RWPE2 (cell line): ENCODE measurements around the gene HERPUD2.

Source experiments
- ATAC-seq: fragments of 200-7000 bp; cut with Tn5 transposase; 3 replicates; pipeline ENCODE4 v1.9.1; 2021; ENCODE audit warnings: low read depth
- DNase-seq: peaks from one replicate; pipeline ENCODE4 v3.0.0-alpha.2; 2020; ENCODE audit warnings: low spot score
- H3K27ac ChIP-seq: fragments of 450-650 bp; 2 replicates; pipeline ENCODE4 v1.5.1; 2017; ENCODE audit warnings: mild to moderate bottlenecking; ENCODE audit not compliant: poor library complexity, severe bottlenecking
- H3K27me3 ChIP-seq: fragments of 250-450 bp; sonication (Bioruptor Pico); 2 replicates; pipeline ENCODE4 v1.5.1; 2021; ENCODE audit warnings: mild to moderate bottlenecking, moderate library complexity; ENCODE audit not compliant: insufficient read depth, poor library complexity, severe bottlenecking
- H3K36me3 ChIP-seq: fragments of 250-450 bp; sonication (Bioruptor Pico); 2 replicates; pipeline ENCODE4 v1.5.1; 2020; ENCODE audit warnings: low read depth, mild to moderate bottlenecking, moderate library complexity
- H3K4me1 ChIP-seq: fragments of 250-450 bp; sonication (Bioruptor Pico); 2 replicates; pipeline ENCODE4 v1.5.1; 2021; ENCODE audit warnings: mild to moderate bottlenecking, moderate library complexity; ENCODE audit not compliant: insufficient read depth, poor library complexity, severe bottlenecking
- H3K4me3 ChIP-seq: fragments of 250-450 bp; sonication (Bioruptor Pico); 2 replicates; pipeline ENCODE4 v1.5.1; 2021; ENCODE audit warnings: mild to moderate bottlenecking, moderate library complexity; ENCODE audit not compliant: severe bottlenecking
- H3K9me3 ChIP-seq: fragments of 250-450 bp; sonication (Bioruptor Pico); 2 replicates; pipeline ENCODE4 v1.5.1; 2021; ENCODE audit warnings: mild to moderate bottlenecking, moderate library complexity; ENCODE audit not compliant: severe bottlenecking
- TF ChIP-seq, protein P1 (sequence below): fragments of 450-650 bp; IDR thresholded peaks from one replicate; pipeline ENCODE4 v1.5.1; 2017; ENCODE audit warnings: mild to moderate bottlenecking, moderate library complexity; ENCODE audit not compliant: poor library complexity, severe bottlenecking

The HERPUD2 gene

DNA sequence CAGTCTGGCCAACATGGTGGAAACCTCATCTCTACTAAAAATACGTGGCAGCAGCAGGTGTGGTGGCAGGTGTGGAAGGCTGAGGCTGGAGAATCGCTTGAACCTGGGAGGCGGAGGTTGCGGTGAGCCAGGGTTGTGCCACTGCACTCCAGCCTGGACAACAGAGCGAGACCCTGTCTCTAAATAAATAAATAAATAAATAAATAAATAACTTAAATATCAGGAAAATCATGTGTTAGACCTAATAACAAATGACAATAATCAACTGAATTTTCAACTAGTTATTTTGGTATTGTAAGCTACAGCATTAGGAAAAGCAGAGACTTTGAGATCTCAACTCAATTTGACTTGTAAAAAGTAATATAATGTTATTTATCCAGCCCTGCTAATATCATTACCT, 9.2 kb downstream of the HERPUD2 start:
- TF ChIP-seq, protein P1, sequence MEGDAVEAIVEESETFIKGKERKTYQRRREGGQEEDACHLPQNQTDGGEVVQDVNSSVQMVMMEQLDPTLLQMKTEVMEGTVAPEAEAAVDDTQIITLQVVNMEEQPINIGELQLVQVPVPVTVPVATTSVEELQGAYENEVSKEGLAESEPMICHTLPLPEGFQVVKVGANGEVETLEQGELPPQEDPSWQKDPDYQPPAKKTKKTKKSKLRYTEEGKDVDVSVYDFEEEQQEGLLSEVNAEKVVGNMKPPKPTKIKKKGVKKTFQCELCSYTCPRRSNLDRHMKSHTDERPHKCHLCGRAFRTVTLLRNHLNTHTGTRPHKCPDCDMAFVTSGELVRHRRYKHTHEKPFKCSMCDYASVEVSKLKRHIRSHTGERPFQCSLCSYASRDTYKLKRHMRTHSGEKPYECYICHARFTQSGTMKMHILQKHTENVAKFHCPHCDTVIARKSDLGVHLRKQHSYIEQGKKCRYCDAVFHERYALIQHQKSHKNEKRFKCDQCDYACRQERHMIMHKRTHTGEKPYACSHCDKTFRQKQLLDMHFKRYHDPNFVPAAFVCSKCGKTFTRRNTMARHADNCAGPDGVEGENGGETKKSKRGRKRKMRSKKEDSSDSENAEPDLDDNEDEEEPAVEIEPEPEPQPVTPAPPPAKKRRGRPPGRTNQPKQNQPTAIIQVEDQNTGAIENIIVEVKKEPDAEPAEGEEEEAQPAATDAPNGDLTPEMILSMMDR = no peak
- peaks cover 14% of the 10 kb centered on the region; the same call in 1 of the 2 replicates for H3K36me3 ChIP-seq
- ATAC-seq = no peak
- no peak overlapping the region for H3K27ac ChIP-seq
- H3K9me3 ChIP-seq = no peaks in the 10 kb centered on the region
- H3K4me1 ChIP-seq = no peaks in the 10 kb centered on the region
- no peaks in the 10 kb centered on the region for H3K27me3 ChIP-seq
- no peak for DNase-seq
- H3K4me3 ChIP-seq = no peak overlapping the region

DNA sequence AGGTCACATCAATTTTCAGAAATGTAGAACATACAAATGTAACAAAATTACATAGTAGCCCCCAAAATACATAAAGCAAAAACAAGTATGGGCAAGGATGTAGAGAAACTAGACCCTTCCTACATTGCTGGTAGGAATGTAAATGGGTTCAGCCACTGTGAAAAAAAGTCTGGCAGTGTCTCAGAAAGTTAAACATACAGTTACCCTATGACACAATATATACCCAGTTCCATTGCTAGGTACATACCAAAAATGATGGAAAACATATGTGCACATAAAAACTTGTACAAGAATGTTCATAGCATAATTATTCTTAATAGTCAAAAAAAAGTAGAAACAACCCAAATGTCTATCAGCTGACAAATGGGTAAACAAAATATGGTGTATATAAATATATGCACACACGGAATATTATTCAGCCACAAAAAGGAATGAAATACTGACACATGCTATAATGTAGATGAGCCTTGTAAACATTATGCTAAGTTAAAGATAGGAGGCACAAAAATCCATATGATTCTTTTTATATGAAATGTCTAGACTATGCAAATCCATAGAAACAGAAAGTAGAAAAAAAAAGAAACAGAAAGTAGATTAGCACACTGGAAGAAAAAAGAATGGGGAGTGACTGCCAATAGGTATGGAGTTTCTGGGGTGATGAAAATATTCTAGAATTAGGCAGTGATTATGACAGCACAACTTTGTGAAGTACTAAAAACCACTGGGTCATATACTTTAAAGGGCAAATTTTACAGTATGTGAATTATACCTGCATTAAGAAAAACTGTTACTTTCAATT, 13.5 kb downstream of the HERPUD2 start:
- H3K27ac ChIP-seq = no peak overlapping the region
- ATAC-seq (no peak), DNase-seq (no peak)
- H3K27me3 ChIP-seq = no peaks in the 10 kb centered on the region
- H3K4me1 ChIP-seq = no peaks in the 10 kb centered on the region
- TF ChIP-seq, protein P1 = no peak
- peaks cover 9% of the 10 kb centered on the region; the same call in 1 of the 2 replicates for H3K36me3 ChIP-seq
- H3K4me3 ChIP-seq = no peak overlapping the region
- no peaks in the 10 kb centered on the region for H3K9me3 ChIP-seq

DNA sequence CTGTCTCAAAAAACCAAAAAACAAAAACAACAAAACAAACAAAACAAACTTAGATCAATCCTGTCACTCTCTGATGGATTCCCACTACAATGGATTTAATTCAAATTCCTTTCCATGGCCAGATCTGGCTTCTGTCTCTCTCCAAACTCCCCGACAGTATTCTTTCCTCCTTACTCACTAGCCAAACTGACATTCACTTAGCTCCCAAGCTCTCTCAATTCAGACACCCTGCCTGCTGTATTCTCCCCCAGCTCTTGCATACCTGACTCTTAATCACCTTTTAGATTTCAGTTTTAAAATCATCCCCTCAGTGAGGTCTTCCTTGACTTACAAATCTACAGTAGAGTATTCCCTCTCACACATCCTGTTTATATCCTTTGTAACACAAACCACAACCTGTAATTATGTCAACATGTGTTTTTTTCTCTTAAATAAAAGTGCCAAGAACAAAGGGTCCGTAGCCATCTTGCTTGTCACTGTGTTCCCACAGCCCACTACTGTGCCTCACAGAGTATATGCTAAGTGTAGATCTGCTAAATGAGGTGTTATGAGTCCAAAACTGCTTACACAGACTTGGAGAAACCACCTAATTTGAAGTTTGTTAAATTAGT, 14.4 kb downstream of the HERPUD2 start:
- Histone ChIP-seq H3K9me3 (no peaks in the 10 kb centered on the region), H3K27ac (no peak overlapping the region), H3K27me3 (no peaks in the 10 kb centered on the region), H3K4me1 (no peaks in the 10 kb centered on the region), H3K36me3 (peaks cover 6% of the 10 kb centered on the region; the same call in 1 of the 2 replicates), H3K4me3 (no peak overlapping the region)
- TF ChIP-seq, protein P1 = no peak
- DNase-seq (no peak), ATAC-seq (no peak)

DNA sequence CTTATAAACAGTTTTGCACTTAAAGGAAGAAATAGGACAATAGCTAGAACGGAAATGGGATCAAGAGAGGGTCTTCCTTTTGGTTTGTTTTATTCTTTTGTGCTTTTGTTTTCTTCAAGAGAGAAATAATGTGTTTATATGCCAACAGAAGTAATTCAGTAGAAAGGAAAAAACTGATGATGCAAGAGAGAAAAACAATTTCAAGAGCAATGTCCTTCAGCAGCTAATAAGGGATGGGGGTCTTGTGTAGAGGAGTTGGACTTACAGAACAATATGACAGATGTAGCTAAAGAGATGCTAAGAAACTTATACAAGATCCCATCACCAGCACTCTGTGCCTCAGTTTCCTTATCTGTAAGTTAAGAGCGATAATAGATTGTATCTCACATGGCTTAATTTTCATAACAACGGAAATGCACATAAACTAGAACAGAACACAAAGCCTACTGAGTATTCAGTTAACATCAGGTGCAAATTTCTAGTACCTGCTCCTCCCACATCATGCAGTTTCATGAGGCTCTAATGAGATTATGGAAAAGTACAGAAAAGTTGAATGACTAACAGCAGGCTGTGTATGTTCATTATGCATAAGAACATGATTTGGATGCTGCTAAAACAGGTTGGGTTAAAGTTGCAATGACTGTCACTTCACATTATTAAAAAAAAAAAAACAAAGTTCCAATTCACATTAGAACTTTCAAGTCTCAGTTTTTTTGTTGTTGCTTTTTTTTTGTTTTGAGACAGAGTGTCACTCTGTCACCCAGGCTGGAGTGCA, 17.2 kb downstream of the HERPUD2 start:
- Histone ChIP-seq H3K4me1 (no peaks in the 10 kb centered on the region), H3K27me3 (no peaks in the 10 kb centered on the region), H3K36me3 (no peaks in the 10 kb centered on the region), H3K4me3 (no peak overlapping the region), H3K9me3 (no peaks in the 10 kb centered on the region), H3K27ac (no peak overlapping the region)
- TF ChIP-seq, protein P1 = no peak
- no peak for DNase-seq
- ATAC-seq = no peak
